ENCODE results near the gene DMRT2. TPM values are rescaled to one million over a fixed set of nuclear protein-coding genes. Genes with fewer than 3 reads are reported as not detected.

Gene DMRT2
- total and polyA plus RNA-seq, 2 donors (not counting 3 experiments of a cell fraction or from before 2014, with no cell fraction given): not detected

GRCh38 chr9:1039589-1039988 is 10.6 kb upstream of the DMRT2 start:
- Histone ChIP-seq H3K4me1 (ENCODE audit: control insufficient read depth, extremely low read depth, insufficient read depth, low read length) (no peaks in the 10 kb centered on the region), H3K9me1 (replicated peaks; ENCODE audit: control insufficient read depth, extremely low read depth, insufficient read depth, low read length) (no peaks in the 10 kb centered on the region), H3K27ac (ENCODE audit: insufficient read depth, low read depth, low read length) (no peak overlapping the region), H2AFZ (ENCODE audit: low read depth, low read length) (no peak overlapping the region), H3K4me3 (replicated peaks in 1 of 3; ENCODE audit: insufficient read depth in 1 of 3, low read depth in 1 of 3, low read length in 3 of 3) (no peak overlapping the region), H3K9ac (replicated peaks; ENCODE audit: extremely low read depth, insufficient read depth, low read length) (no peak overlapping the region), H3K4me2 (ENCODE audit: insufficient read depth, low read length) (no peak overlapping the region), H4K20me1 (replicated peaks; ENCODE audit: control insufficient read depth, extremely low read depth, insufficient read depth, low read length) (no peaks in the 10 kb centered on the region), H3K9me3 (replicated peaks; ENCODE audit: control insufficient read depth, insufficient read depth, low read length) (no peaks in the 10 kb centered on the region), H3K79me2 (ENCODE audit: control insufficient read depth, insufficient read depth, low read length) (no peaks in the 10 kb centered on the region), H3K27me3 (ENCODE audit: control insufficient read depth in 2 of 2, insufficient read depth in 2 of 2, low read length in 2 of 2) (peaks cover 20 to 34% of the 10 kb centered on the region in 2 experiments), H3K36me3 (ENCODE audit: control insufficient read depth in 2 of 2, extremely low read depth in 1 of 2, insufficient read depth in 2 of 2, low read length in 2 of 2) (no peaks in the 10 kb centered on the region)
- ChIA-PET CTCF (no interaction called here), POLR2A (no interaction called here)
- intact Hi-C loops (cut with micrococcal nuclease) (no loop called here), dilution Hi-C loops (cut with MboI; ENCODE audit: extremely low pct_ligation_motif_present, low sequenced_read_pairs) (no loop called here)
- BruUV-seq (replicated peaks): no TSS peak
- no peak for TF ChIP-seq GATA2 (IDR thresholded peaks at IDR 0.05; ENCODE audit: insufficient read depth, insufficient read length, low read depth, low read length)
- TF ChIP-seq EZH2 (IDR thresholded peaks at IDR 0.05; ENCODE audit: borderline replicate concordance, low read depth, low read length, severe bottlenecking): no peak
- TF ChIP-seq JUN (IDR thresholded peaks at IDR 0.05; ENCODE audit: borderline replicate concordance, insufficient read depth, insufficient read length, low read depth): no peak
- no peak for TF ChIP-seq POLR2AphosphoS5 (IDR thresholded peaks at IDR 0.05; ENCODE audit: insufficient read depth, low read depth, low read length)
- TF ChIP-seq MAX (IDR thresholded peaks at IDR 0.05; ENCODE audit: insufficient read depth, insufficient read length): no peak
- no peak for TF ChIP-seq POLR2A (IDR thresholded peaks at IDR 0.05; ENCODE audit: low read depth, low read length)
- TF ChIP-seq FOS (IDR thresholded peaks at IDR 0.05; ENCODE audit: borderline replicate concordance, insufficient read depth, low read length): no peak
- no peak for TF ChIP-seq CTCF (IDR thresholded peaks at IDR 0.05; ENCODE audit: extremely low read depth in 1 of 2, insufficient read depth in 1 of 2, low read depth in 1 of 2, low read length in 2 of 2)
- TF ChIP-seq MYC (IDR thresholded peaks at IDR 0.05; ENCODE audit: low read depth, low read length): no peak
- FAIRE-seq: no peak
- no peak for DNase-seq (ENCODE audit: low read depth, low spot score)
